Epithelial cell of esophagus (primary cell): Measurements from ENCODE around the gene GUCY1A1.

ENCODE experiments used
- DNase-seq: peaks from one replicate; pipeline ENCODE4 v3.0.0; 2010; ENCODE audit warnings: low read depth
- H3K4me3 ChIP-seq: 2 replicates; pipeline ENCODE4 v1.5.1; 2011; ENCODE audit warnings: mild to moderate bottlenecking, low read length, control low read depth
- TF ChIP-seq, protein P1 (sequence below): IDR thresholded peaks from 2 replicates; pipeline ENCODE4 v1.5.1; 2011; ENCODE audit warnings: low read depth, mild to moderate bottlenecking, low read length, control low read depth, inconsistent platforms; ENCODE audit not compliant: insufficient read depth; ENCODE audit errors: missing control alignments

GUCY1A1 gene

DNA sequence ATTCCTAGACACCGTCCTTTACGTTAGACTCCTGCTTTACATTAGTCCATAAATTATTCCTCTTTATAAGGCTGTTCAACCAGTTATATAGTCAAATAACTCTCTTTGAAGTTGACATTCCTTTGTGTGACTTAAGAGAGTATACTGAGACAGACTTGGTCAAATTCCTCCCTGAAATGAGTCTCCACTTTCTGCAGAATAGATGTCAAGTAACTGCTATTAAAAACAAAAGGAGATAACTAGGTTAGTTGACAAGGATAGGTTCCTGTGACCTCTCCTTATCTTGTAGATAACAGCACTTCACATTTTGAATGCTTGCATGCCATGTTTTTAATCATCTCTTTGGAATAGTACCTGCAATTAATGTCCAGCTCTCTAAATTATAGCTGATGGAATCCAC, 5.7 kb downstream of the GUCY1A1 start:
- H3K4me3 ChIP-seq = no peak overlapping the region
- no peak for DNase-seq
- TF ChIP-seq, protein P1, sequence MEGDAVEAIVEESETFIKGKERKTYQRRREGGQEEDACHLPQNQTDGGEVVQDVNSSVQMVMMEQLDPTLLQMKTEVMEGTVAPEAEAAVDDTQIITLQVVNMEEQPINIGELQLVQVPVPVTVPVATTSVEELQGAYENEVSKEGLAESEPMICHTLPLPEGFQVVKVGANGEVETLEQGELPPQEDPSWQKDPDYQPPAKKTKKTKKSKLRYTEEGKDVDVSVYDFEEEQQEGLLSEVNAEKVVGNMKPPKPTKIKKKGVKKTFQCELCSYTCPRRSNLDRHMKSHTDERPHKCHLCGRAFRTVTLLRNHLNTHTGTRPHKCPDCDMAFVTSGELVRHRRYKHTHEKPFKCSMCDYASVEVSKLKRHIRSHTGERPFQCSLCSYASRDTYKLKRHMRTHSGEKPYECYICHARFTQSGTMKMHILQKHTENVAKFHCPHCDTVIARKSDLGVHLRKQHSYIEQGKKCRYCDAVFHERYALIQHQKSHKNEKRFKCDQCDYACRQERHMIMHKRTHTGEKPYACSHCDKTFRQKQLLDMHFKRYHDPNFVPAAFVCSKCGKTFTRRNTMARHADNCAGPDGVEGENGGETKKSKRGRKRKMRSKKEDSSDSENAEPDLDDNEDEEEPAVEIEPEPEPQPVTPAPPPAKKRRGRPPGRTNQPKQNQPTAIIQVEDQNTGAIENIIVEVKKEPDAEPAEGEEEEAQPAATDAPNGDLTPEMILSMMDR = no peak

DNA sequence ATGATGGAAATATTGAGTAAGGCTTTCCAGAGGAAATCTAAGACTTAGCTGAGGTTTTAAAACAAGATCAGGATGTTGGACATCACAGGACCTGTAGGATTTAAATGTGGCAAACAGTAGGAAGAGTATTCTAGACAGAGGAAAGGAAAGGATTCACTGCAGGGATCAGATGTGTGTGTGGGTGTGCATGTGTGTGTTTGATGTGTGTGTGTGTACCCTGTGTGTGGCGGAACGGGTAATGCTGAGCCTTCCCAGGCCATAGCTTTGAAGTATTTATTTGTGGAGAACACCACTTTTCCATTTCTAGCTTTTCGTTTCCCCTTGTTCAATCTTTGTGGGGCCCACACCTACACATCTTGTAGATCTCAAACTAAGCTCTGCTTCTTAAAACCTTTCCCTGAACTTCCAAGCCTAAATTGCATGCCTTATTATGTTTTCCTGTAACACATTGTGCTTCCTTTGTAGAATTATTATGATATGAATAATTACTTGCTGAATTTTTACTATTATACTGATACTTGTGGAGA, 6.9 kb downstream of the GUCY1A1 start:
- no peak for DNase-seq
- TF ChIP-seq, protein P1 = no peak
- no peak overlapping the region for H3K4me3 ChIP-seq

DNA sequence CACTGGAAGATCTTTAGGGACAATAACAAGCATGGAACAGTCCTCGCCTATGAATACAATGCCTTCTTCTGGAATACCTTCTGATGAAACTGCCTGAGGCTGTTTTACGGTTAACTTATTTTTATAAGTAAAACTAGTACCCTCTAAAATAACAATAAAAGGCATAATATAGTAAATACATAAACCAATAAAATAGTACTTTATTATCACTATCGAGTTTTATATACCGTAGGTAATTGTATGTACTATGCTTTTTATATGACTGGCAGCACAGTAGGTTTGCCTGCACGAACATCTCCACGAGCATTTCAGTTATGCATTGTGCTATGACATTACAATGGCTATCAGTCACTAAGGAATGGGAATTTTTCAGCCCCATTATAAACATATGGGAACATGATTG, 8.0 kb downstream of the GUCY1A1 start:
- DNase-seq = no peak
- TF ChIP-seq, protein P1 = no peak

DNA sequence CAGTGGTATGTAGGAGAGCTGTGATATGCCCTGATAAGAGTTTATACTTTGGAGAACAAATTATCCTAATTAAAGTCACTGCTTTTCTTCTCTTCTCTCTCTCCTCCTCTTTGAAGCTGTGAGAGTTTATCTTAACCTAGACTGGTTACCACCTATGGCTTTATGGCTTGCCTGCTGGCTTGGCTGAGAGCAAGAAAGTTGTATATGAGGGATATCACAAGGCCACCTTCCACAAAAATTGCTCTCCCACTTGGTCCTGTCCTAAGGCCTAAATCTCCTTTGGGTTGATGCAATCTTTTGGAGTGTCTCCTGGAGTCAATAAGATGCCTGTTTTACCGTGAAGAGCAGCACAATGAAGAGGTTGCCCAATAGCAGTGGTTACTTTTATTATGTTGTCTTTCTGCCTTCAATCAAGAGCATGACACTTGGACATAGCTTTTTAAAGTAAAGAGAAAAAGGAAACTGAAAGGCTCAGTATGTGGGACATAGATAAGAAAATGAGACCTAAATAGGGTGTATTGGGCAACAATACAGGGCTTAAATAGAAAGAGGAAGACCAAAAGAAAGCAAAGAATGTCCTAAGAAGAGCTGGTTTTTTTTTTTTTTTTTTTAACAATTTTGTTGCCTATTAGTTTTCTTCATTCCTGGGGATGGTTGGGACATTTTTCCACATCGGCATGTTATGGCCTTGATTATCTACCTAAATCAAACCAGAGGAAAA, 9.2 kb downstream of the GUCY1A1 start:
- TF ChIP-seq, protein P1 = no peak
- DNase-seq = peak; percentile 17
- no peak overlapping the region for H3K4me3 ChIP-seq

More for the DNA sequence above, 8.0 kb downstream of the GUCY1A1 start:
- H3K4me3 ChIP-seq = no peak overlapping the region

DNA sequence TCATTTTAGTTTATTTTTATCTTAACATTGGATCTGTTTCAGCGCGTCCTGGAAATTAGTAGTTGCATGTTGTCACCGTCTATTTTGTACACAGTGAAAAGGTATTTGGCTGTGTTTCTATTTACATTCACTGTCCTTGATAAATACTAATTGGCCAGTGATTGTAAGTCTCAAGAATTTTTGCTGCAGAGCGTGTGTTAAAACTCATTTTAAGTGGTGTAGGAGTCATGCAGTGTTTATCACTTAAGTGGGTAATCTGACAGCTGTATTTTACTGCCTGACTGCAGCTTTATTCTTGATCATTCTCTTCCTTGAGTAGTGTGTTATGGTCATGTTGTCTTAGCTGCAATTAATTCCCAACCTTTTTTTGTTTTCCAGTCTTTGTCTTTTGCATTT, 9.8 kb downstream of the GUCY1A1 start:
- no peak overlapping the region for H3K4me3 ChIP-seq
- peak; percentile 18 for DNase-seq
- TF ChIP-seq, protein P1 = no peak

DNA sequence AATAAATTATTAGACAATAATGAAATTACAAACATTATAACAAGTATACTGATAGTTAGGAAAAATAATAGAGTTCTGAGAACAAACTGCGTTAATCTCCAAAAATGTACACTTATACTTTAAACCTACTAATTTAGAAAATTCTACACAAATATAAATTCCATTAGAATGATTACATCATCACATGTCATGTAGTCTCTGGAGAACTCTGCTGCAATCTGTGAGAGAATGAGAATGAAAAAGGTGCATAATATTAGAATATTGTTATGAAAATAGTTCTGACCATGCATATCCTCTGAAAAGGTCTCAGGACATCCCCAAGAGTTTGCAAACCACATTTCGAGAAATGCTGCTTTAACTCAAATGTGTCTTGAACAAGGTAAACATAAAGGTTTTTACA, 11.4 kb downstream of the GUCY1A1 start:
- no peak overlapping the region for H3K4me3 ChIP-seq
- DNase-seq = no peak
- TF ChIP-seq, protein P1 = no peak

DNA sequence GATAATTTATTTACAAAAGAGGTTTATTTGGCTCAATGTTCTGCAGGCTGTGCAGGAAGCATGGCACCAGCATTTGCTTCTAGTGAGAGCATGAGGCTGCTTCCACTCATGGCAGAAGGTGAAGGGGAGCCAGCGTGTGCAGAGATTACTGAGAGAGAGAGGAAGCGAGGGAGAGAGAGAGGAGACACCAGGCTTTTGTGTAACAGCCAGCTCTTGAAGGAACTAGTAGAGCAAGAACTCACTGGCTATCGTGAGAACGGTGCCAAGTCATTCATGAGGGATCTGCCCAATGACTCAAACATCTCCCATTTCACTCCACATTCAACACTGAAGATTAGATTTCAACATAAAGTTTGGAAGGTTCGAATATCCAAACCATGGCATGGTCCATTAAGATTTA, 12.7 kb downstream of the GUCY1A1 start:
- TF ChIP-seq, protein P1 = no peak
- DNase-seq = peak; percentile 87
- H3K4me3 ChIP-seq = no peak overlapping the region
